CD14-positive monocyte (primary cell): Measurements from ENCODE around the gene H2AZ1. TPM values are rescaled to one million over a fixed set of nuclear protein-coding genes. Genes with fewer than 3 reads are reported as not detected.

ENCODE experiments used
- DNase-seq, 3 donors: peaks; one replicate each; pipeline ENCODE4 v3.0.0-alpha.2; 2011 to 2022
- H2AFZ ChIP-seq: 2 replicates; pipeline ENCODE4 v1.6.0; 2012; ENCODE audit warnings: mild to moderate bottlenecking, low read depth, low read length, inconsistent platforms; ENCODE audit not compliant: insufficient read depth, poor library complexity, severe bottlenecking
- H3K27ac ChIP-seq, 2 donors: 1 replicate in 1 of 2; 2 replicates in 1 of 2; pipeline ENCODE4 v1.5.1; 2012 to 2013; ENCODE audit warnings: low read length in 2 of 2, control low read depth in 1 of 2, inconsistent platforms in 1 of 2, low read depth in 1 of 2, mild to moderate bottlenecking in 1 of 2
- H3K27me3 ChIP-seq, 2 donors: one replicate each; pipeline versions ENCODE4 v1.6.0 to v1.6.1; 2011 to 2013; ENCODE audit warnings: low read length in 2 of 2; ENCODE audit not compliant: control insufficient read depth in 2 of 2, insufficient read depth in 2 of 2
- H3K36me3 ChIP-seq, 2 donors: replicated peaks in 1 of 2; 1 replicate in 1 of 2; 2 replicates in 1 of 2; pipeline versions ENCODE4 v1.5.1 to v1.6.1; 2012 to 2013; ENCODE audit warnings: low read length in 2 of 2, control low read depth in 1 of 2, inconsistent platforms in 1 of 2, mild to moderate bottlenecking in 1 of 2; ENCODE audit not compliant: insufficient read depth in 2 of 2, control insufficient read depth in 1 of 2
- H3K4me1 ChIP-seq, 2 donors: 1 replicate in 1 of 2; 2 replicates in 1 of 2; pipeline versions ENCODE4 v1.5.1 to v1.6.1; 2012 to 2013; ENCODE audit warnings: low read length in 2 of 2, control low read depth in 1 of 2, inconsistent platforms in 1 of 2, mild to moderate bottlenecking in 1 of 2, moderate library complexity in 1 of 2; ENCODE audit not compliant: insufficient read depth in 2 of 2, control insufficient read depth in 1 of 2
- H3K4me2 ChIP-seq: replicated peaks from 2 replicates; pipeline ENCODE3; 2012; ENCODE audit warnings: low read length, moderate library complexity, mild to moderate bottlenecking; ENCODE audit not compliant: poor library complexity, severe bottlenecking; ENCODE audit errors: extremely low read depth
- H3K4me3 ChIP-seq, 3 experiments: fragments of 200-600 bp in 1 of 3; sonication (generic) in 1 of 3; replicated peaks in 1 of 3; 1 replicate in 2 of 3; 2 replicates in 1 of 3; pipeline ENCODE4 v1.5.1; 2011 to 2013; ENCODE audit warnings: low read length in 3 of 3, mild to moderate bottlenecking in 3 of 3, control low read depth in 2 of 3, low read depth in 2 of 3, inconsistent platforms in 1 of 3, moderate library complexity in 1 of 3
- H3K79me2 ChIP-seq: 2 replicates; pipeline ENCODE4 v1.6.0; 2012; ENCODE audit warnings: mild to moderate bottlenecking, control low read depth, inconsistent platforms, low read length, moderate library complexity; ENCODE audit not compliant: insufficient read depth
- H3K9ac ChIP-seq: 2 replicates; pipeline ENCODE4 v1.6.0; 2017; ENCODE audit warnings: low read length, mild to moderate bottlenecking; ENCODE audit not compliant: insufficient read depth, poor library complexity, severe bottlenecking
- H3K9me3 ChIP-seq, 2 donors: replicated peaks in 1 of 2; 1 replicate in 1 of 2; 2 replicates in 1 of 2; pipeline versions ENCODE4 v1.5.1 to v1.6.1; 2012 to 2013; ENCODE audit warnings: low read length in 2 of 2, control low read depth in 1 of 2; ENCODE audit not compliant: control insufficient read depth in 1 of 2, insufficient read depth in 1 of 2
- H4K20me1 ChIP-seq: 2 replicates; pipeline ENCODE4 v1.6.0; 2012; ENCODE audit warnings: mild to moderate bottlenecking, low read length, control low read depth, moderate library complexity; ENCODE audit not compliant: insufficient read depth
- H3K27ac Mint-ChIP-seq, 7 donors: one replicate each; pipeline ENCODE4 v1.8.0; 2020; ENCODE audit warnings: mild to moderate bottlenecking in 7 of 7, mixed read lengths in 7 of 7, moderate library complexity in 6 of 7, inconsistent platforms in 2 of 7
- H3K27me3 Mint-ChIP-seq, 3 donors: one replicate each; pipeline ENCODE4 v1.8.0; 2021 to 2022; ENCODE audit warnings: low read depth in 3 of 3, mild to moderate bottlenecking in 3 of 3, mixed read lengths in 3 of 3, moderate library complexity in 3 of 3, inconsistent platforms in 1 of 3
- H3K36me3 Mint-ChIP-seq, 2 donors: one replicate each; pipeline ENCODE4 v1.8.0; 2020; ENCODE audit warnings: mixed read lengths in 2 of 2, inconsistent platforms in 1 of 2, mild to moderate bottlenecking in 1 of 2
- H3K4me1 Mint-ChIP-seq: one replicate; pipeline ENCODE4 v1.8.0; 2020; ENCODE audit warnings: mild to moderate bottlenecking, mixed read lengths
- H3K4me3 Mint-ChIP-seq, 2 donors: one replicate each; pipeline ENCODE4 v1.8.0; 2020; ENCODE audit warnings: mild to moderate bottlenecking in 2 of 2, mixed read lengths in 2 of 2, moderate library complexity in 1 of 2
- H3K9me3 Mint-ChIP-seq, 7 donors: one replicate each; pipeline ENCODE4 v1.8.0; 2020 to 2022; ENCODE audit warnings: mixed read lengths in 7 of 7, mild to moderate bottlenecking in 6 of 7, moderate library complexity in 6 of 7, inconsistent platforms in 2 of 7
- CTCF ChIP-seq: fragments of 200-600 bp; IDR thresholded peaks from one replicate; pipeline ENCODE4 v1.8.0; 2022; ENCODE audit warnings: antibody characterized with exemption, mild to moderate bottlenecking
- WGBS: methylation state at CpG from one replicate; pipeline ENCODE4 v1.1.5; 2013; ENCODE audit warnings: missing lambda C conversion rate; ENCODE audit not compliant: insufficient coverage; 5-methylcytosine and 5-hydroxymethylcytosine counted together
- intact Hi-C, 2 donors: fragments of 100-400 bp; cut with micrococcal nuclease; formaldehyde crosslinking; loops; one replicate each; pipeline versions ENCODE4 v1.15.0 to v1.15.1; 2023
- polyA plus RNA-seq, 3 donors: library from polyadenylated mRNA; depleted of rRNA in 1 of 3; unstranded in 2 of 3; stranded (reverse) in 1 of 3; fragments of 300-500 nt in 2 of 3; fragments of >200 nt in 1 of 3; fragmentation: Illumina TruSeq in 2 of 3; gene quantifications; 1 replicate in 2 of 3; 2 replicates in 1 of 3; pipeline ENCODE4 v1.2.3, GENCODE V29; 2012 to 2021

The H2AZ1 gene
- polyA plus RNA-seq, 3 donors: 208 to 450 (median 416) TPM

DNA sequence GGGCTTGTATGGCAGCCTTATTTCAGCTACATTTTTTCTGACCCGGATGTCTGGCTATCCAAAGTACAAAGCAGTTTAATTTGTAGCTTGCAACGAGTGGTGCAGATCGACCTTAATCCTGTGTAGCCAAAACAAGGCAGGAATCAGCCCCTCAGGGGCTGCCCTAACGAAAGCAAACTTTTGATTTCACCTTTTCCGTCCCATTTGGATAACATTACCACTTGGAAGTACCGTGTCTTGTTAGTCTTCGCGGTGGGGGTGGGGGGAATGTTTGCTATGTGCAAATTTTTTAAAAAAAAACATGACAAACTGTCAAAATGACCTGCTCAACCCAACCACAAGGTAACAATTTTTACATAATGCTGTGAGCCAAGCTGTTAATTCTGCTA is 2.9 kb downstream of the H2AZ1 start:
- Histone ChIP-seq H3K4me1 (peaks cover 42 to 65% of the 10 kb centered on the region in 2 donors), H3K79me2 (peaks cover 80% of the 10 kb centered on the region), H3K27ac (peak overlapping the region; percentile 75 to 86), H3K9ac (peak overlapping the region; percentile 86), H3K27me3 (no peaks in the 10 kb centered on the region), H4K20me1 (peaks cover 38% of the 10 kb centered on the region), H2AFZ (peak overlapping the region; percentile 85), H3K9me3 (no peaks in the 10 kb centered on the region), H3K36me3 (peaks cover 3 to 11% of the 10 kb centered on the region in 2 donors), H3K4me2 (peak overlapping the region; percentile 84), H3K4me3 (peak overlapping the region; percentile 77 to 88 (median 88))
- WGBS: 13% methylated on average over 3 of the region's 8 CpGs
- peaks cover 0 to 2% (median 0%) of the 10 kb centered on the region in 7 donors for H3K9me3 Mint-ChIP-seq
- peak overlapping the region; percentile 85 to 93 for H3K4me3 Mint-ChIP-seq
- H3K27ac Mint-ChIP-seq: peak overlapping the region; percentile 86 to 95 (median 94)
- DNase-seq: no peak
- intact Hi-C loops: loop anchor here (5.0 kb wide), 4 partner anchors 50 to 385 kb away; partner anchors contain the start of genes DAPP1 (in 1 of the 2), LAMTOR3 (in 1 of the 2) and TRMT10A (in 1 of the 2)
- TF ChIP-seq CTCF: no peak
- H3K27me3 Mint-ChIP-seq: no peaks in the 10 kb centered on the region
- peaks cover 46% of the 10 kb centered on the region for H3K4me1 Mint-ChIP-seq
- H3K36me3 Mint-ChIP-seq: peaks cover 7 to 13% of the 10 kb centered on the region in 2 donors

GRCh38 chr4:99946356-99947189 is 3.5 kb downstream of the H2AZ1 start, which contains the start of gene DNAJB14:
Gene DNAJB14, minus strand, starts transcription at chr4:99946618. Its CDS starts 47 bp downstream, at chr4:99946571.
- peak within 1 kb of the TSS; percentile 85 for H2AFZ ChIP-seq

More at GRCh38 chr4:99946356-99947189, 3.5 kb downstream of the H2AZ1 start, which contains the start of gene DNAJB14:
- Mint-ChIP-seq H3K36me3 (peaks cover 7 to 13% of the 10 kb centered on the region in 2 donors), H3K9me3 (peaks cover 0 to 2% (median 0%) of the 10 kb centered on the region in 7 donors), H3K4me3 (peak within 1 kb of the TSS; percentile 96 to 98), H3K27me3 (no peaks in the 10 kb centered on the region), H3K27ac (peak within 1 kb of the TSS; percentile 86 to 96 (median 94)), H3K4me1 (peaks cover 46% of the 10 kb centered on the region)
- no peaks in the 10 kb centered on the region for H3K27me3 ChIP-seq
- peaks cover 86% of the 10 kb centered on the region for H3K79me2 ChIP-seq
- H3K9me3 ChIP-seq: no peaks in the 10 kb centered on the region
- peak within 1 kb of the TSS; percentile 86 for H3K9ac ChIP-seq
- peaks cover 42 to 65% of the 10 kb centered on the region in 2 donors for H3K4me1 ChIP-seq
- H4K20me1 ChIP-seq: peaks cover 39% of the 10 kb centered on the region
- WGBS: 1% methylated on average over 82 of the region's 87 CpGs
- peak within 1 kb of the TSS; percentile 77 to 88 (median 88) for H3K4me3 ChIP-seq
- H3K4me2 ChIP-seq: peak within 1 kb of the TSS; percentile 84
- no peak for TF ChIP-seq CTCF
- intact Hi-C loops: loop anchor here (5.0 kb wide), 4 partner anchors 49 to 384 kb away; partner anchors contain the start of genes DAPP1 (in 1 of the 2), LAMTOR3 (in 1 of the 2) and TRMT10A (in 1 of the 2)
- H3K36me3 ChIP-seq: peaks cover 3 to 11% of the 10 kb centered on the region in 2 donors
- H3K27ac ChIP-seq: peak within 1 kb of the TSS; percentile 82 to 86
- peak; percentile 61 to 67 (median 66) for DNase-seq
